Adrenal gland (tissue), 5 donors: Measurements from ENCODE around the gene STAT3.

ENCODE experiments used
- CTCF ChIP-seq, 6 experiments: fragments of 450-650 bp in 4 of 6; fragments of 200-600 bp in 2 of 6; sonication (generic) in 1 of 6; IDR thresholded peaks; 1 replicate in 5 of 6; 2 replicates in 1 of 6; pipeline versions ENCODE4 v1.5.1 to v1.8.0; 2016 to 2021; ENCODE audit warnings: antibody characterized with exemption in 6 of 6, mild to moderate bottlenecking in 2 of 6, moderate library complexity in 1 of 6
- POLR2A ChIP-seq, 2 donors: fragments of 450-650 bp; IDR thresholded peaks; one replicate each; pipeline ENCODE4 v1.6.1; 2017; ENCODE audit warnings: antibody characterized with exemption in 2 of 2, mild to moderate bottlenecking in 2 of 2, moderate library complexity in 1 of 2
- donor health status: DM: no; HTN: no; CAD: no.

GRCh38 chr17:42389899-42390298 is 1.7 kb upstream of the STAT3 start:
- TF ChIP-seq CTCF (IDR thresholded peaks at IDR 0.05) (no peak), POLR2A (IDR thresholded peaks at IDR 0.05) (no peak)
